Mesenchymal stem cell (in vitro differentiated cells and primary cell): Measurements from ENCODE around the gene CCL15.

ENCODE experiments used
- DNase-seq: peaks from one replicate; pipeline ENCODE4 v3.0.0-alpha.2; 2013
- H2AFZ ChIP-seq: one replicate; pipeline ENCODE4 v1.6.1; 2013; ENCODE audit warnings: low read depth, mild to moderate bottlenecking, control low read depth, inconsistent platforms, low read length, moderate library complexity
- H2AK5ac ChIP-seq: 2 replicates; pipeline ENCODE4 v1.6.1; 2013; ENCODE audit warnings: low read length, moderate library complexity, mild to moderate bottlenecking, inconsistent platforms; ENCODE audit not compliant: severe bottlenecking
- H2BK120ac ChIP-seq: one replicate; pipeline ENCODE4 v1.6.1; 2013; ENCODE audit warnings: low read depth, mild to moderate bottlenecking, inconsistent platforms, low read length, moderate library complexity
- H2BK12ac ChIP-seq, 2 experiments: one replicate each; pipeline ENCODE4 v1.6.1; 2013; ENCODE audit warnings: inconsistent platforms in 2 of 2, low read length in 2 of 2, mild to moderate bottlenecking in 2 of 2, moderate library complexity in 2 of 2, control low read depth in 1 of 2
- H2BK15ac ChIP-seq: one replicate; pipeline ENCODE4 v1.6.1; 2013; ENCODE audit warnings: mild to moderate bottlenecking, low read depth, inconsistent platforms; ENCODE audit not compliant: poor library complexity, severe bottlenecking
- H2BK5ac ChIP-seq: 2 replicates; pipeline ENCODE4 v1.6.1; 2013; ENCODE audit warnings: low read depth, mild to moderate bottlenecking, low read length, control low read depth, inconsistent platforms; ENCODE audit not compliant: poor library complexity, severe bottlenecking
- H3K14ac ChIP-seq, 2 experiments: one replicate each; pipeline ENCODE4 v1.6.1; 2013; ENCODE audit warnings: inconsistent platforms in 2 of 2, low read length in 2 of 2, control low read depth in 1 of 2, mild to moderate bottlenecking in 1 of 2, moderate library complexity in 1 of 2
- H3K18ac ChIP-seq, 2 experiments: one replicate each; pipeline ENCODE4 v1.6.1; 2013; ENCODE audit warnings: inconsistent platforms in 2 of 2, low read length in 2 of 2, control low read depth in 1 of 2, low read depth in 1 of 2, mild to moderate bottlenecking in 1 of 2
- H3K23ac ChIP-seq, 2 experiments: one replicate each; pipeline ENCODE4 v1.6.1; 2013; ENCODE audit warnings: inconsistent platforms in 2 of 2, low read length in 2 of 2, mild to moderate bottlenecking in 2 of 2, moderate library complexity in 2 of 2, control low read depth in 1 of 2
- H3K27ac ChIP-seq: 2 replicates; pipeline ENCODE4 v1.5.1; 2013; ENCODE audit warnings: mild to moderate bottlenecking, moderate library complexity, low read length, control low read depth, inconsistent platforms; ENCODE audit not compliant: poor library complexity, severe bottlenecking
- H3K27me3 ChIP-seq, 2 experiments: 2 replicates each; pipeline versions ENCODE4 v1.6.1 to v1.7.0; 2013; ENCODE audit warnings: low read length in 2 of 2, mild to moderate bottlenecking in 2 of 2, moderate library complexity in 2 of 2, control low read depth in 1 of 2, inconsistent platforms in 1 of 2; ENCODE audit not compliant: control insufficient read depth in 1 of 2, insufficient read depth in 1 of 2
- H3K36me3 ChIP-seq, 2 experiments: 2 replicates each; pipeline versions ENCODE4 v1.6.1 to v1.7.0; 2013; ENCODE audit warnings: low read length in 2 of 2, control low read depth in 1 of 2, inconsistent platforms in 1 of 2, low read depth in 1 of 2, mild to moderate bottlenecking in 1 of 2; ENCODE audit not compliant: insufficient read depth in 2 of 2, control insufficient read depth in 1 of 2
- H3K4ac ChIP-seq, 2 experiments: one replicate each; pipeline ENCODE4 v1.6.1; 2013; ENCODE audit warnings: inconsistent platforms in 2 of 2, low read length in 2 of 2, mild to moderate bottlenecking in 2 of 2, moderate library complexity in 2 of 2, control low read depth in 1 of 2, low read depth in 1 of 2
- H3K4me1 ChIP-seq: 2 replicates; pipeline ENCODE4 v1.6.1; 2013; ENCODE audit warnings: low read depth, low read length, control low read depth; ENCODE audit not compliant: control insufficient read depth, insufficient read depth
- H3K4me2 ChIP-seq: 2 replicates; pipeline ENCODE4 v1.6.1; 2013; ENCODE audit warnings: low read length, mild to moderate bottlenecking, inconsistent platforms; ENCODE audit not compliant: poor library complexity, severe bottlenecking
- H3K4me3 ChIP-seq, 2 experiments: 2 replicates each; pipeline versions ENCODE4 v1.5.1 to v1.7.0; 2013; ENCODE audit warnings: low read length in 2 of 2, mild to moderate bottlenecking in 2 of 2, control low read depth in 1 of 2, low read depth in 1 of 2; ENCODE audit not compliant: insufficient read depth in 1 of 2
- H3K79me1 ChIP-seq: replicated peaks from 2 replicates; pipeline ENCODE4 v1.6.1; 2013; ENCODE audit warnings: mild to moderate bottlenecking, control low read depth, low read length, inconsistent platforms; ENCODE audit not compliant: poor library complexity, severe bottlenecking
- H3K9ac ChIP-seq: 2 replicates; pipeline ENCODE4 v1.7.0; 2013; ENCODE audit warnings: mild to moderate bottlenecking, low read length, moderate library complexity
- H3K9me3 ChIP-seq: 2 replicates; pipeline ENCODE4 v1.7.0; 2013; ENCODE audit warnings: mild to moderate bottlenecking, low read length; ENCODE audit not compliant: control insufficient read depth
- H4K8ac ChIP-seq: one replicate; pipeline ENCODE4 v1.6.1; 2013; ENCODE audit warnings: inconsistent platforms, mild to moderate bottlenecking, low read length, moderate library complexity
- H4K91ac ChIP-seq: one replicate; pipeline ENCODE4 v1.6.1; 2013; ENCODE audit warnings: mild to moderate bottlenecking, low read length, inconsistent platforms
- WGBS: methylation state at CpG from one replicate; pipeline ENCODE4 v1.1.7; 2013; ENCODE audit warnings: mixed read lengths; 5-methylcytosine and 5-hydroxymethylcytosine counted together

The CCL15 gene

DNA sequence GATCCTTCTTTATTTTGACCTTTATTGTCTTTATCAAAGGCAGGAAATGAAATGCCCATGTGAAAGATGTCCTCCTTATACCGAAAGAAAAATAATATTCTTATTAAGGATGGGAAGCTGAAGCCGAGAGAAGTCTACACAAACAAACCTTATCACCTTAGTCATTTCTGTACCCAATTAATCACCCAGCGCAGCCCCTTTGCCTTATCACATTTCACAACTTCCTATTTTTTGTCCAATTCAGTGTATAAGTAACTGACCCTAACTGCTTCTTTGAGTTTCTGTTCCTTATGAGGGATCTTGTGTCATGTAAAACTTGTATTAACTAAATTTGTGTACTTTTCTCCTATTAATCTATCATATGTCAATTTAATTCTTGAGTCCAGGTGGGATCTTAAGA is 32.8 kb upstream of the CCL15 start:
- no peaks in the 10 kb centered on the region for H3K79me1 ChIP-seq
- H3K4ac ChIP-seq: no peak overlapping the region
- no peak overlapping the region for H2AK5ac ChIP-seq
- 95% methylated on average over 2 of the region's 3 CpGs for whole genome bisulfite sequencing
- no peak overlapping the region for H3K14ac ChIP-seq
- no peak overlapping the region for H4K91ac ChIP-seq
- H2AFZ ChIP-seq: no peak overlapping the region
- no peak overlapping the region for H3K18ac ChIP-seq
- no peak for DNase-seq
- H4K8ac ChIP-seq: no peak overlapping the region
- no peak overlapping the region for H2BK12ac ChIP-seq
- H2BK5ac ChIP-seq: no peak overlapping the region
- peaks cover 6 to 41% of the 10 kb centered on the region in 2 experiments for H3K27me3 ChIP-seq
- no peak overlapping the region for H2BK120ac ChIP-seq
- no peak overlapping the region for H3K27ac ChIP-seq
- no peak overlapping the region for H3K23ac ChIP-seq
- H3K4me1 ChIP-seq: no peaks in the 10 kb centered on the region
- H3K9ac ChIP-seq: no peak overlapping the region
- H3K4me3 ChIP-seq: no peak overlapping the region
- no peaks in the 10 kb centered on the region for H3K9me3 ChIP-seq
- H3K36me3 ChIP-seq: no peaks in the 10 kb centered on the region
- no peak overlapping the region for H2BK15ac ChIP-seq
- no peak overlapping the region for H3K4me2 ChIP-seq

DNA sequence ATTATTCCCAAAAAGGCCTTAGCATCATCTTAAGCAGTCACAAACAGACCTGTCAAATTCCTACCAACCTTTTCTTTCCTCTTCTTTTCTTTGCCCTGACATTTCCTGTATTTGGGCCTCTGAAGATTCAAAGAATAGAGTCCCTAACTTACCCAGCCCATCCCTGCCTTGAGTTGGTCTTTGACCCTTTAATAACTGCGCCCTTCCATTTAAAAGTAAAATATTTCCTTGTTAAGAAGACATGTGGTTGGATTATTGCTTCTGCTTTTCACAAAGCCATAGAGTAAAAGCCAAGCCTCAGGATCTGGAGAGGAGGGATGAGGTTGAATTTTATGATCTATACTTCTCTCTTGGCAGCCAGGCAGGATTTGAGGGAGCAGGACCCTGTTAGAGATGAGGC is 29.6 kb upstream of the CCL15 start:
- Histone ChIP-seq H3K27ac (no peak overlapping the region), H2BK5ac (no peak overlapping the region), H3K18ac (no peak overlapping the region), H2AK5ac (no peak overlapping the region), H2BK12ac (no peak overlapping the region), H3K79me1 (no peaks in the 10 kb centered on the region), H3K14ac (no peak overlapping the region), H3K23ac (no peak overlapping the region), H3K4me3 (no peak overlapping the region), H4K8ac (no peak overlapping the region), H3K4me1 (no peaks in the 10 kb centered on the region), H2AFZ (no peak overlapping the region), H2BK15ac (no peak overlapping the region), H3K4ac (no peak overlapping the region), H2BK120ac (no peak overlapping the region), H3K9me3 (no peaks in the 10 kb centered on the region), H3K4me2 (no peak overlapping the region), H4K91ac (no peak overlapping the region), H3K27me3 (peaks cover 6 to 49% of the 10 kb centered on the region in 2 experiments), H3K9ac (no peak overlapping the region), H3K36me3 (no peaks in the 10 kb centered on the region)
- WGBS: no CpG with 5 or more reads among the region's 1 CpG
- DNase-seq: no peak

DNA sequence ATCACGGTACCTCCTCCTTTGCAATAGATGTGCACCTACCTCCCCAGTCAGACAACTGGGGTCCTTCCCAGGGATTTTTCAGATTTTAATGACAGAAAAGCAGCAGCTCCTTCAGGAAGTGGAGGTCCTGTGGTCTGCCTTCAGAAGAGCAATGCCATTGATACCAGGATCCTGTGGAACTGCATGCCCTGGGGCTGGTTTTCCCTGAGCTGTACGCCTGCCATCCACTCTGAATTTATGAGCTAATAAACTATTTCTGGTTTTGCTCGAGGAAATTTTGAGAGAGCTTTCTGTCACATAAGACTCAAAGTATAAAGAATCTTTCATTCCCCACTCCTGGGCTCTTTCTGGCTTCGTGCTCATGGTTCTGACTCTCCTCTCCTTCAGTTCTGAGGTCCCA is 26.4 kb upstream of the CCL15 start:
- H3K36me3 ChIP-seq: no peaks in the 10 kb centered on the region

DNA sequence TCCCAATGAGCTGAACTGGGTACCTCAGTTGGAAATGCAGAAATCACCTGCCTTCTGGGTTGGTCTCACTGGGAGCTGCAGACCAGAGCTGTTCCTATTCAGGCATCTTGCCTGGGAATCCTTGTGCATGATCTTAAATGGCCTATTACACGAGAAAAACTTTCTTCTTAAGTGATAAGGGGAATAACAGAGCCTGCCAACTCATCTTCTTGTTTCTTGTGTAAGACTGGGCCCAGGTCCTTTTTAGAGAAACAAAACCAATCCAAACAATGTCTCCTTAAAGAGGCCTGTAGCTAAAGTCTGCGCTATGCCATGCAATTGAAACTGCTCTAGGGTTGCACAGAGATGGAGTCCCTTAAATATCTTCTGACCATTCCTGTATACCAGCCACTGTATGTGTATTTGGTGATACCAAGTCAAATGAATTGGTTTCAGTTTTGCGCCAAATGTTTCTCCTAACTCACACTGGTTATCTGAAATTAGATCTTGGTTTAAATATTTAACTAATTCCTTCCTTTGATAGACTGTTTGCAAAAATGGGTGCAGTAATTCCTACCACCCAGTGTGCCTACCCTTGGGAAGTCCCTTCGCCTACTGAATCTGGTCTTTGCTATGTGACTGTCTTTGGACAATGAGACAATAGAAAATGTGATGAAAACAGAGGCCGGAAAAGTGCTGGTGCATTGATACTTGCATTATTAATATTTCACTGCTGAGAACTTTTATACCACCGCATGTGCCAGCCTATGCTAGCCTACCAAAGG is 22.9 kb upstream of the CCL15 start:
- Histone ChIP-seq H2AK5ac (no peak overlapping the region), H3K9ac (no peak overlapping the region), H4K8ac (no peak overlapping the region), H2BK120ac (no peak overlapping the region), H3K36me3 (no peaks in the 10 kb centered on the region), H3K9me3 (no peaks in the 10 kb centered on the region), H3K4me1 (no peaks in the 10 kb centered on the region), H2BK12ac (no peak overlapping the region), H3K4me3 (no peak overlapping the region), H3K27ac (no peak overlapping the region), H4K91ac (no peak overlapping the region), H3K14ac (no peak overlapping the region), H3K27me3 (peaks cover 6 to 15% of the 10 kb centered on the region in 2 experiments), H2BK15ac (no peak overlapping the region), H2AFZ (no peak overlapping the region), H3K79me1 (no peaks in the 10 kb centered on the region), H3K18ac (no peak overlapping the region), H3K23ac (no peak overlapping the region), H3K4me2 (no peak overlapping the region), H2BK5ac (no peak overlapping the region), H3K4ac (no peak overlapping the region)
- WGBS: 82% methylated on average over 6 of the region's 6 CpGs
- DNase-seq: no peak

More for the DNA sequence above, 26.4 kb upstream of the CCL15 start:
- Histone ChIP-seq H2BK15ac (no peak overlapping the region), H3K18ac (no peak overlapping the region), H4K8ac (no peak overlapping the region), H2BK120ac (no peak overlapping the region), H3K4ac (no peak overlapping the region), H3K27ac (no peak overlapping the region), H3K4me3 (no peak overlapping the region), H2BK5ac (no peak overlapping the region), H3K14ac (no peak overlapping the region), H2AK5ac (no peak overlapping the region), H3K4me2 (no peak overlapping the region), H2AFZ (no peak overlapping the region), H3K79me1 (no peaks in the 10 kb centered on the region), H2BK12ac (no peak overlapping the region), H3K23ac (no peak overlapping the region), H3K9ac (no peak overlapping the region), H4K91ac (no peak overlapping the region), H3K27me3 (peaks cover 10 to 35% of the 10 kb centered on the region in 2 experiments), H3K9me3 (no peaks in the 10 kb centered on the region), H3K4me1 (no peaks in the 10 kb centered on the region)
- no peak for DNase-seq
- 47% methylated on average over 3 of the region's 4 CpGs for WGBS
